ENCODE data around the gene COL11A1. TPM values are rescaled to one million over a fixed set of nuclear protein-coding genes. Genes with fewer than 3 reads are reported as not detected.

The COL11A1 gene
- total RNA-seq, 1 experiment from 2014 or later: 0.05 TPM

DNA sequence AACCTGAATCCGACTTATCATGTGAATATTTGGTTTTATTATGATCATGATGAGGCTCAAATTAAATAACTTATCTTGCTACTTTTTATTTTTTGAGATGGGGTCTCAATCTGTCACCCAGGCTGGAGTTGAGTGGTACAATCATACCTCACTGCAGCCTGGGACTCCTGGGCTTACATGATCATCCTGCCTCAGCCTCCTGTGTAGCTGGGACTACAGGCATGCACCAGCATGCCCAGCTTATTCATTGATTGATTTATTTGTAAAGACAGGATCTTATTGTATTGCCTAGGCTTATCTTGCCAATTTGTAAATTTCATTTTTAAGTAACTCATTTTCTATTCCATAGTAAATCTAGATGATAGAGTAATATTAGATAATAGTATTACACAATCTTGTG is 84.3 kb downstream of the COL11A1 start:
- BruUV-seq (replicated peaks): no TSS peak
- Histone ChIP-seq H3K9me3 (ENCODE audit: control insufficient read depth in 1 of 2, insufficient read depth in 1 of 2, low read depth in 1 of 2, low read length in 2 of 2) (no peaks in the 10 kb centered on the region), H2AFZ (ENCODE audit: low read depth, low read length, poor library complexity, severe bottlenecking) (no peak overlapping the region), H3K4me3 (replicated peaks in 1 of 2; ENCODE audit: low read depth in 1 of 2, low read length in 2 of 2) (no peak overlapping the region), H3K9ac (ENCODE audit: low read length) (no peak overlapping the region), H3K36me3 (ENCODE audit: control insufficient read depth in 1 of 2, insufficient read depth in 2 of 2, low read length in 2 of 2) (no peaks in the 10 kb centered on the region), H3K27me3 (ENCODE audit: insufficient read depth, low read length) (no peaks in the 10 kb centered on the region), H3K79me2 (ENCODE audit: insufficient read depth, low read length) (no peaks in the 10 kb centered on the region), H3K9me2 (ENCODE audit: insufficient read depth) (no peaks in the 10 kb centered on the region), H3K27ac (ENCODE audit: low read depth, low read length) (no peak overlapping the region), H3K4me1 (ENCODE audit: control insufficient read depth in 1 of 2, insufficient read depth in 2 of 2, low read length in 2 of 2) (no peaks in the 10 kb centered on the region), H4K20me1 (ENCODE audit: insufficient read depth) (no peaks in the 10 kb centered on the region), H3K4me2 (ENCODE audit: low read length) (no peak overlapping the region)
- intact Hi-C loops (cut with micrococcal nuclease): no loop called here
- TF ChIP-seq, protein P1, sequence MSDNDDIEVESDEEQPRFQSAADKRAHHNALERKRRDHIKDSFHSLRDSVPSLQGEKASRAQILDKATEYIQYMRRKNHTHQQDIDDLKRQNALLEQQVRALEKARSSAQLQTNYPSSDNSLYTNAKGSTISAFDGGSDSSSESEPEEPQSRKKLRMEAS (IDR thresholded peaks at IDR 0.05): no peak
- TF ChIP-seq ZFX (IDR thresholded peaks at IDR 0.05): no peak
- TF ChIP-seq EZH2 (IDR thresholded peaks at IDR 0.05): no peak
- no peak for TF ChIP-seq EZH2phosphoT487 (IDR thresholded peaks at IDR 0.05; ENCODE audit: borderline replicate concordance)
- TF ChIP-seq SP1 (IDR thresholded peaks at IDR 0.05; ENCODE audit: low read depth): no peak
- no peak for TF ChIP-seq RAD21 (IDR thresholded peaks at IDR 0.05; ENCODE audit: low read depth)
- TF ChIP-seq POLR2A (IDR thresholded peaks at IDR 0.05; ENCODE audit: borderline replicate concordance, extremely low read depth, insufficient read depth, insufficient read length): no peak
- no peak for TF ChIP-seq EGR1 (IDR thresholded peaks at IDR 0.05; ENCODE audit: low read depth)
- TF ChIP-seq, protein P2, sequence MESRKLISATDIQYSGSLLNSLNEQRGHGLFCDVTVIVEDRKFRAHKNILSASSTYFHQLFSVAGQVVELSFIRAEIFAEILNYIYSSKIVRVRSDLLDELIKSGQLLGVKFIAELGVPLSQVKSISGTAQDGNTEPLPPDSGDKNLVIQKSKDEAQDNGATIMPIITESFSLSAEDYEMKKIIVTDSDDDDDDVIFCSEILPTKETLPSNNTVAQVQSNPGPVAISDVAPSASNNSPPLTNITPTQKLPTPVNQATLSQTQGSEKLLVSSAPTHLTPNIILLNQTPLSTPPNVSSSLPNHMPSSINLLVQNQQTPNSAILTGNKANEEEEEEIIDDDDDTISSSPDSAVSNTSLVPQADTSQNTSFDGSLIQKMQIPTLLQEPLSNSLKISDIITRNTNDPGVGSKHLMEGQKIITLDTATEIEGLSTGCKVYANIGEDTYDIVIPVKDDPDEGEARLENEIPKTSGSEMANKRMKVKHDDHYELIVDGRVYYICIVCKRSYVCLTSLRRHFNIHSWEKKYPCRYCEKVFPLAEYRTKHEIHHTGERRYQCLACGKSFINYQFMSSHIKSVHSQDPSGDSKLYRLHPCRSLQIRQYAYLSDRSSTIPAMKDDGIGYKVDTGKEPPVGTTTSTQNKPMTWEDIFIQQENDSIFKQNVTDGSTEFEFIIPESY (IDR thresholded peaks at IDR 0.05; ENCODE audit: extremely low read depth, insufficient replicate concordance, low read length): no peak
- DNase-seq (ENCODE audit: low read depth, low spot score) (no peak), ATAC-seq (no peak)
- CTCF ChIA-PET: no interaction called here
- POLR2A ChIA-PET: no interaction called here
- RAD21 ChIA-PET (ENCODE audit: low non-redundant PET in 1 of 2, low total read pairs in 2 of 2, uncharacterized antibody in 2 of 2, unreplicated experiment in 2 of 2): no interaction called here

DNA sequence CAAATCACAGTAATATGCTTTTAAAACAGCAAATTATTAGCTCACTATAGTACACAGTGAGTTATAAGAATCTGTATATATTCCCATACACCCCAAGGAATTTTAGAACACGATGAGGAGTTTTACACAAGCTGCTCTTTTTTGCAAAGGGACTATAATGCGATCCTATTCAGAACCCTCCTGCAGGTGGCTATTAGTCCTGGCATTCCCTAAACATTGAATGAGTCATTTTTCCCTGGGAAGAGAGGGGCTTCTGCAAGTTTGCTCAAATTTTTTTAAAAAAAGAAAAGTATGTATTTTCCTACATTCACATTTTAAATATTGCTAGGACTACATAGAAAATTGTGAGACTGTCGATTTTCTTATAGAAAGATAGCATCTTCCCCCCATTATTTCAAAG is 106.3 kb downstream of the COL11A1 start:
- no peaks in the 10 kb centered on the region for H4K20me1 ChIP-seq (ENCODE audit: insufficient read depth)
- no peak for TF ChIP-seq ZNF274 (IDR thresholded peaks at IDR 0.05; ENCODE audit: low read depth, low read length)
- TF ChIP-seq, protein P3, sequence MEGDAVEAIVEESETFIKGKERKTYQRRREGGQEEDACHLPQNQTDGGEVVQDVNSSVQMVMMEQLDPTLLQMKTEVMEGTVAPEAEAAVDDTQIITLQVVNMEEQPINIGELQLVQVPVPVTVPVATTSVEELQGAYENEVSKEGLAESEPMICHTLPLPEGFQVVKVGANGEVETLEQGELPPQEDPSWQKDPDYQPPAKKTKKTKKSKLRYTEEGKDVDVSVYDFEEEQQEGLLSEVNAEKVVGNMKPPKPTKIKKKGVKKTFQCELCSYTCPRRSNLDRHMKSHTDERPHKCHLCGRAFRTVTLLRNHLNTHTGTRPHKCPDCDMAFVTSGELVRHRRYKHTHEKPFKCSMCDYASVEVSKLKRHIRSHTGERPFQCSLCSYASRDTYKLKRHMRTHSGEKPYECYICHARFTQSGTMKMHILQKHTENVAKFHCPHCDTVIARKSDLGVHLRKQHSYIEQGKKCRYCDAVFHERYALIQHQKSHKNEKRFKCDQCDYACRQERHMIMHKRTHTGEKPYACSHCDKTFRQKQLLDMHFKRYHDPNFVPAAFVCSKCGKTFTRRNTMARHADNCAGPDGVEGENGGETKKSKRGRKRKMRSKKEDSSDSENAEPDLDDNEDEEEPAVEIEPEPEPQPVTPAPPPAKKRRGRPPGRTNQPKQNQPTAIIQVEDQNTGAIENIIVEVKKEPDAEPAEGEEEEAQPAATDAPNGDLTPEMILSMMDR (IDR thresholded peaks at IDR 0.05 in 2 of 3, conservative IDR thresholded peaks at IDR 0.05 in 1 of 3; ENCODE audit: borderline replicate concordance in 1 of 3, insufficient read depth in 1 of 3, low read depth in 2 of 3, low read length in 2 of 3): no peak
- no peak for TF ChIP-seq EGR1 (IDR thresholded peaks at IDR 0.05; ENCODE audit: low read depth)
- no peak for TF ChIP-seq ELF1 (IDR thresholded peaks at IDR 0.05; ENCODE audit: borderline replicate concordance, low read depth)
- TF ChIP-seq POLR2A (IDR thresholded peaks at IDR 0.05; ENCODE audit: borderline replicate concordance, extremely low read depth, insufficient read depth, insufficient read length): no peak
- TF ChIP-seq CEBPB (IDR thresholded peaks at IDR 0.05; ENCODE audit: low read depth): no peak
- no peak for TF ChIP-seq POLR2AphosphoS5 (IDR thresholded peaks at IDR 0.05; ENCODE audit: low read depth, low read length)
- ChIA-PET RAD21 (ENCODE audit: low non-redundant PET in 1 of 2, low total read pairs in 2 of 2, uncharacterized antibody in 2 of 2, unreplicated experiment in 2 of 2) (no interaction called here), CTCF (no interaction called here), POLR2A (no interaction called here)
- no peaks in the 10 kb centered on the region for H3K79me2 ChIP-seq (ENCODE audit: insufficient read depth, low read length)
- no peak overlapping the region for H3K9ac ChIP-seq (ENCODE audit: low read length)
- H3K27me3 ChIP-seq (ENCODE audit: insufficient read depth, low read length): no peaks in the 10 kb centered on the region
- H3K9me3 ChIP-seq (ENCODE audit: control insufficient read depth in 1 of 2, insufficient read depth in 1 of 2, low read depth in 1 of 2, low read length in 2 of 2): no peaks in the 10 kb centered on the region
- no peak overlapping the region for H3K27ac ChIP-seq (ENCODE audit: low read depth, low read length)
- H3K36me3 ChIP-seq (ENCODE audit: control insufficient read depth in 1 of 2, insufficient read depth in 2 of 2, low read length in 2 of 2): no peaks in the 10 kb centered on the region
- BruUV-seq (replicated peaks): no TSS peak
- intact Hi-C loops (cut with micrococcal nuclease): no loop called here
- H3K4me2 ChIP-seq (ENCODE audit: low read length): no peak overlapping the region
- no peak overlapping the region for H3K4me3 ChIP-seq (replicated peaks in 1 of 2; ENCODE audit: low read depth in 1 of 2, low read length in 2 of 2)
- ATAC-seq (no peak), DNase-seq (ENCODE audit: low read depth, low spot score) (no peak)
- H3K9me2 ChIP-seq (ENCODE audit: insufficient read depth): no peaks in the 10 kb centered on the region
- H3K4me1 ChIP-seq (ENCODE audit: control insufficient read depth in 1 of 2, insufficient read depth in 2 of 2, low read length in 2 of 2): no peaks in the 10 kb centered on the region
- H2AFZ ChIP-seq (ENCODE audit: low read depth, low read length, poor library complexity, severe bottlenecking): no peak overlapping the region
